HG02970 (cell line): ENCODE data around the gene MAPK1IP1L.

ENCODE experiments used
- ATAC-seq: cut with Tn5 transposase; IDR thresholded peaks from one replicate; pipeline ENCODE4 v1.9.1; 2021; ENCODE audit warnings: mild to moderate bottlenecking, moderate library complexity, moderate number of reproducible peaks; ENCODE audit not compliant: unreplicated experiment, low FRiP score

The MAPK1IP1L gene

GRCh38 chr14:55118761-55119160, 67.3 kb downstream of the MAPK1IP1L start:
- ATAC-seq = no peak
